Mucosa of descending colon (tissue), 3 donors: ENCODE measurements around the gene LRRC40. TPM values are rescaled to one million over a fixed set of nuclear protein-coding genes. Genes with fewer than 3 reads are reported as not detected.
"Not testable (repeated sequence)": the region's sequence is repeated elsewhere in the genome, so short reads cannot be mapped to it uniquely, and the experiment has no call there.

Experiments used
- ATAC-seq: fragments of 200-7000 bp; cut with Tn5 transposase; one replicate; pipeline ENCODE4 v1.9.1; 2020; ENCODE audit warnings: mild to moderate bottlenecking, moderate library complexity
- DNase-seq, 3 donors: peaks; one replicate each; pipeline ENCODE4 v3.0.0-alpha.2; 2020
- H3K36me3 ChIP-seq: fragments of 200-600 bp; one replicate; pipeline ENCODE4 v1.8.0; 2021; ENCODE audit warnings: low read depth, mild to moderate bottlenecking
- H3K4me1 ChIP-seq: fragments of 200-600 bp; one replicate; pipeline ENCODE4 v1.8.0; 2021; ENCODE audit warnings: low read depth, mild to moderate bottlenecking
- H3K4me3 ChIP-seq: fragments of 200-600 bp; one replicate; pipeline ENCODE4 v1.8.0; 2021; ENCODE audit warnings: mild to moderate bottlenecking
- H3K9me3 ChIP-seq: fragments of 200-600 bp; one replicate; pipeline ENCODE4 v1.8.0; 2021; ENCODE audit warnings: mild to moderate bottlenecking
- CTCF ChIP-seq: fragments of 200-600 bp; IDR thresholded peaks from one replicate; pipeline ENCODE4 v1.8.0; 2022; ENCODE audit warnings: antibody characterized with exemption, mild to moderate bottlenecking
- intact Hi-C, 2 donors: fragments of 100-400 bp; cut with DNase I in 1 of 2; cut with micrococcal nuclease in 1 of 2; formaldehyde crosslinking; loops; one replicate each; pipeline versions ENCODE4 v1.11.0 to v1.11.1; 2022; cut with DNase I, micrococcal nuclease
- total RNA-seq, 3 donors: library from RNA; stranded (reverse); fragmentation: NEBNext Ultra II Directional in 2 of 3; extraction: Animal tissue kit (Norgen Biotek cat#: 25700) in 2 of 3; gene quantifications; one replicate each; pipeline versions ENCODE4 v1.2.1 to v1.2.4, GENCODE V29; 2021 to 2023
- donor health status: DM: no; HTN: no; CAD: no; lungs with moderate emphysema.
- donor health status: DM: no; HTN: no; CAD: no.
- donor health status: DM: no; HTN: yes; CAD: no.

LRRC40 gene
- total RNA-seq, 3 donors from 2014 or later = 9.0 to 13.4 (median 10.4) TPM

GRCh38 chr1:70190180-70190579 lies 15.2 kb downstream of the LRRC40 start:
- Histone ChIP-seq H3K4me3 (no peak overlapping the region), H3K36me3 (no peaks in the 10 kb centered on the region), H3K9me3 (no peaks in the 10 kb centered on the region), H3K4me1 (no peaks in the 10 kb centered on the region)
- ATAC-seq (no peak), DNase-seq (no peak)
- no peak for TF ChIP-seq CTCF
- intact Hi-C loops = no loop called here

GRCh38 chr1:70188522-70188921 lies 16.9 kb downstream of the LRRC40 start:
- intact Hi-C loops = no loop called here
- ATAC-seq = no peak
- DNase-seq = no peak

DNA sequence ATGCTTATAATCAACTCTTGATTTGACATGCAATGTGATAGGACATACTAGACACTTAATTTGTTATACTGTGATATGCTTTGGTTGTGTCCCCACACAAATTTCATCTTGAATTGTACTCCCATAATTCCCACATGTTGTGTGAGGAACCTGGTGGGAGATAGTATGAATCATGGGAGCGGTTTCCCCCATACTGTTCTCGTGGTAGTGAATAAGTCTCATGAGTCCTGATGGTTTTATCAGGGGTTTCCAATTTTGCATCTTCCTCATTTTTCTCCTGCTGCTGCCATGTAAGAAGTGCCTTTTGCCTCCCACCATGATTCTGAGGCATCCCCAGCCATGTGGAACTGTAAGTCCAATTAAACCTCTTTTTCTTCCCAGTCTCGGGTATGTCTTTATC lies 20.2 kb downstream of the LRRC40 start:
- DNase-seq, H3K4me3 ChIP-seq, ATAC-seq, H3K36me3 ChIP-seq, H3K9me3 ChIP-seq, intact Hi-C loops, H3K4me1 ChIP-seq: not testable (repeated sequence)

More at GRCh38 chr1:70188522-70188921, 16.9 kb downstream of the LRRC40 start:
- H3K4me1 ChIP-seq = no peaks in the 10 kb centered on the region
- H3K9me3 ChIP-seq = no peaks in the 10 kb centered on the region
- no peak for TF ChIP-seq CTCF
- H3K36me3 ChIP-seq = no peaks in the 10 kb centered on the region
- no peak overlapping the region for H3K4me3 ChIP-seq

GRCh38 chr1:70171512-70171911 lies 33.9 kb downstream of the LRRC40 start:
- H3K36me3 ChIP-seq = no peaks in the 10 kb centered on the region
- DNase-seq = no peak
- intact Hi-C loops = no loop called here
- no peak for ATAC-seq
- no peaks in the 10 kb centered on the region for H3K9me3 ChIP-seq
- no peak for TF ChIP-seq CTCF
- H3K4me1 ChIP-seq = no peaks in the 10 kb centered on the region
- H3K4me3 ChIP-seq = no peak overlapping the region

DNA sequence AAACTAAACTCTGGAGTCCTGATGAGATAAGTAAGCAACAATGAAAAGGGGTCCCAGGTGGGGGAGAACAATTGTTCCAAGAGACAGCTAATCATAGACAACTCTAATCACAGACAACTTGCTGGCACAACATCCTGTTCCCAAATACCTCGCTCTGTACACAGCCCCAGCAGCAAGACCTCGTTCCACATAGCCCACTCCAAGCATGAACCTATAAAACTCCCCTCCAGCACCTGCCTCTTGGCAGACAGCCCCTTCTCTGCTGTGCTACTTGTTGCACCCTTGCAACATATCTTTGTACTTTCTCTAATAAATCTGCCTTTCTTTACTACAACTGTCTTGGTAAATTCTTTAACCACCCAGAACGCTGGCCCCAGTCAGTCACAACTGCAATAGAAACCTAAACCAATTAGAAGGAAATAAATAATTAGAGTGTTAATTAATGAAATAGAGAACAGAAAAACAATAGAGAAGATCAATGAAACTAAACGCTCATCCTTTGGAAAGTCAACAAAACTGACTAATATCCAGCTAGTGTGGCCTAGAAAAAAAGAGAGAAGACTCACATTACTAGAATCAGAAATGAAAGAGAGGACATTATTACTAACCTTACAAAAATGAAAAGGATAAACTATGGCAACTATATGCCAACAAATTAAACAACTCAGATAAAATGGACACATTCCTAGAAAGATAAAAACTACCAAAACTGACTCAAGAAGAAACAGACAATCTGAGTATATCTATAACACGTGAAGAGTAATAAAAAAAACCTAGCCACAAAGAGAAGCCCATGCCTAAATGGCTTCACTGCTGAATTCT lies 36.1 kb downstream of the LRRC40 start:
- Histone ChIP-seq H3K4me1 (no peaks in the 10 kb centered on the region), H3K36me3 (no peaks in the 10 kb centered on the region), H3K9me3 (no peaks in the 10 kb centered on the region), H3K4me3 (no peak overlapping the region)
- TF ChIP-seq CTCF = no peak
- DNase-seq (no peak), ATAC-seq (no peak)
- intact Hi-C loops = no loop called here

GRCh38 chr1:70168283-70168682 lies 37.1 kb downstream of the LRRC40 start:
- TF ChIP-seq CTCF = no peak
- Histone ChIP-seq H3K4me3 (no peak overlapping the region), H3K4me1 (no peaks in the 10 kb centered on the region), H3K9me3 (no peaks in the 10 kb centered on the region), H3K36me3 (no peaks in the 10 kb centered on the region)
- intact Hi-C loops = no loop called here
- no peak for DNase-seq
- ATAC-seq = no peak
